Neural crest cell (in vitro differentiated cells): ENCODE measurements around the gene PLEKHN1. TPM values are rescaled to one million over a fixed set of nuclear protein-coding genes. Genes with fewer than 3 reads are reported as not detected.
A peak's percentile ranks its signal among the peaks of the same experiment; 100 is the strongest.

Experiments
- DNase-seq: peaks from one replicate; pipeline ENCODE4 v3.0.0; 2021; ENCODE audit warnings: low read depth, mixed read lengths, low spot score
- H3K27ac Mint-ChIP-seq: one replicate; pipeline ENCODE4 v1.8.0; 2021; ENCODE audit warnings: mild to moderate bottlenecking, mixed read lengths; ENCODE audit not compliant: unreplicated experiment
- H3K27me3 Mint-ChIP-seq: 2 replicates; pipeline ENCODE4 v1.8.0; 2021; ENCODE audit warnings: low read depth, mild to moderate bottlenecking, mixed read lengths
- H3K36me3 Mint-ChIP-seq: 2 replicates; pipeline ENCODE4 v1.8.0; 2021; ENCODE audit warnings: low read depth, mild to moderate bottlenecking, mixed read lengths
- H3K4me1 Mint-ChIP-seq: 2 replicates; pipeline ENCODE4 v1.8.0; 2021; ENCODE audit warnings: mixed read lengths
- H3K4me3 Mint-ChIP-seq: one replicate; pipeline ENCODE4 v1.8.0; 2021; ENCODE audit warnings: mild to moderate bottlenecking, mixed read lengths
- H3K9me3 Mint-ChIP-seq: 2 replicates; pipeline ENCODE4 v1.8.0; 2021; ENCODE audit warnings: mixed read lengths
- CTCF ChIP-seq: fragments of 200-600 bp; sonication (generic); conservative IDR thresholded peaks from 2 replicates; pipeline ENCODE4 v1.5.0; 2021; ENCODE audit warnings: antibody characterized with exemption, mild to moderate bottlenecking
- total RNA-seq: library from RNA; stranded (reverse); gene quantifications from 2 replicates; pipeline ENCODE4 v1.2.1, GENCODE V29; 2021

Gene PLEKHN1
- total RNA-seq, 1 donor from 2014 or later: not detected

GRCh38 chr1:923991-924655 lies 42.2 kb upstream of the PLEKHN1 start:
- Mint-ChIP-seq H3K36me3 (no peaks in the 10 kb centered on the region), H3K4me1 (peaks cover 15% of the 10 kb centered on the region), H3K27me3 (peaks cover 79% of the 10 kb centered on the region), H3K4me3 (no peak overlapping the region), H3K9me3 (no peaks in the 10 kb centered on the region), H3K27ac (no peak overlapping the region)
- DNase-seq: no peak
- no peak for TF ChIP-seq CTCF

- Mint-ChIP-seq H3K4me3 (no peak overlapping the region), H3K27ac (no peak overlapping the region), H3K4me1 (peaks cover 15% of the 10 kb centered on the region), H3K36me3 (no peaks in the 10 kb centered on the region), H3K27me3 (peaks cover 83% of the 10 kb centered on the region), H3K9me3 (no peaks in the 10 kb centered on the region)
- DNase-seq: no peak
- TF ChIP-seq CTCF: no peak
Observed at GRCh38 chr1:924656-925560, 41.4 kb upstream of the PLEKHN1 start.

DNA sequence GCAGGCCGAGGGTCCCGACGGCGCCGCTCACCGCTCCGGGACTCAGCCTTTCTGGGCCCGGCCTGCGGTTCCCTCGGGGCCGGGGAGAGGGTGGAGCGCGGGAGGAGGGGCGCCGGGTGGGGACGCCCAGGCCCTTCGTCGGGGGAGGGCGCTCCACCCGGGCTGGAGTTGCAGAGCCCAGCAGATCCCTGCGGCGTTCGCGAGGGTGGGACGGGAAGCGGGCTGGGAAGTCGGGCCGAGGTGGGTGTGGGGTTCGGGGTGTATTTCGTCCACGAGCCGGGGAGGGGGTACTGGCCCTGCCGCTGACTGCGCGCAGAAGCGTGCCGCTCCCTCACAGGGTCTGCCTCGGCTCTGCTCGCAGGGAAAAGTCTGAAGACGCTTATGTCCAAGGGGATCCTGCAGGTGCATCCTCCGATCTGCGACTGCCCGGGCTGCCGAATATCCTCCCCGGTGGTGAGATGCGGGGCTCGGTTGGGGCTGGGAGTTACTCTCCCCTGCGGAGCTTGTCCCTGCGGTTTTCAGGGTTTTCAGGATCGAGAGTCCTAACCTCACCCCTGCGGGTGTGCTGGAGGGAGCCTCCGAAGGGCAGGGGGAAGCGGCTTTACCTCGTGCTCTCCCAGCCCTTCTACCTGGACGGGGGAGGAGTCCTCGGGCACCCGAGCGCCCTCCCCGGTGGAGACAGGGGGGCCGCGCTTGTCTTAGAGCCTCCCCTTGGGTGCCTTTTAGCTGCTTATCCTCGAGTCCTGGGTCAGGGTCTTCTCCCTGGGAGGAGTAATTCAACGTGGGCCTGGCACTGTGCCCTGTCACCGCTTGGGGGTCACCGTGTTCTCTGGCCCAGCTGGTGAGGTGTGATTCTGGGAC lies 40.5 kb upstream of the PLEKHN1 start:
- H3K27me3 Mint-ChIP-seq: peaks cover 83% of the 10 kb centered on the region
- no peaks in the 10 kb centered on the region for H3K36me3 Mint-ChIP-seq
- H3K4me1 Mint-ChIP-seq: peaks cover 10% of the 10 kb centered on the region
- no peaks in the 10 kb centered on the region for H3K9me3 Mint-ChIP-seq
- DNase-seq: no peak
- H3K4me3 Mint-ChIP-seq: peak overlapping the region; percentile 73
- no peak overlapping the region for H3K27ac Mint-ChIP-seq
- TF ChIP-seq CTCF: no peak

- H3K9me3 Mint-ChIP-seq: no peaks in the 10 kb centered on the region
- no peak for TF ChIP-seq CTCF
- H3K4me3 Mint-ChIP-seq: no peak overlapping the region
- no peak for DNase-seq
- peaks cover 85% of the 10 kb centered on the region for H3K27me3 Mint-ChIP-seq
- peaks cover 4% of the 10 kb centered on the region for H3K4me1 Mint-ChIP-seq
- H3K27ac Mint-ChIP-seq: no peak overlapping the region
- no peaks in the 10 kb centered on the region for H3K36me3 Mint-ChIP-seq
Observed at GRCh38 chr1:927234-927633, 39.0 kb upstream of the PLEKHN1 start.

- H3K27me3 Mint-ChIP-seq: peaks cover 85% of the 10 kb centered on the region
- no peak overlapping the region for H3K4me3 Mint-ChIP-seq
Observed at GRCh38 chr1:927748-928147, 38.5 kb upstream of the PLEKHN1 start.

More at GRCh38 chr1:927748-928147, 38.5 kb upstream of the PLEKHN1 start:
- Mint-ChIP-seq H3K27ac (no peak overlapping the region), H3K36me3 (no peaks in the 10 kb centered on the region), H3K9me3 (no peaks in the 10 kb centered on the region), H3K4me1 (peaks cover 4% of the 10 kb centered on the region)
- TF ChIP-seq CTCF: no peak
- no peak for DNase-seq
